Parathyroid adenoma (tissue), 2 donors: ENCODE measurements around the gene GTPBP6.
A peak's percentile ranks its signal among the peaks of the same experiment; 100 is the strongest.

Source experiments
- H2AFZ ChIP-seq: fragments of 300-600 bp; sonication (generic); one replicate; pipeline ENCODE4 v1.7.0; 2017; ENCODE audit warnings: antibody characterized with exemption, mild to moderate bottlenecking
- H3K27ac ChIP-seq: fragments of 300-600 bp; sonication (generic); one replicate; pipeline ENCODE4 v1.7.0; 2017
- H3K27me3 ChIP-seq: fragments of 300-600 bp; sonication (generic); one replicate; pipeline ENCODE4 v1.7.0; 2017; ENCODE audit warnings: low read length; ENCODE audit not compliant: control insufficient read depth, insufficient read depth
- H3K36me3 ChIP-seq: fragments of 300-600 bp; sonication (generic); one replicate; pipeline ENCODE4 v1.7.0; 2017; ENCODE audit warnings: low read length; ENCODE audit not compliant: control insufficient read depth, insufficient read depth
- H3K4me1 ChIP-seq: fragments of 300-600 bp; sonication (generic); one replicate; pipeline ENCODE4 v1.7.0; 2017; ENCODE audit warnings: control low read depth
- H3K4me2 ChIP-seq: fragments of 300-600 bp; sonication (generic); one replicate; pipeline ENCODE4 v1.7.0; 2017; ENCODE audit warnings: low read length
- H3K4me3 ChIP-seq: fragments of 300-600 bp; sonication (generic); one replicate; pipeline ENCODE4 v1.7.0; 2017; ENCODE audit warnings: low read depth, low read length
- H3K79me2 ChIP-seq: fragments of 300-600 bp; sonication (generic); one replicate; pipeline ENCODE4 v1.7.0; 2017; ENCODE audit warnings: control low read depth
- H3K9ac ChIP-seq: fragments of 300-600 bp; sonication (generic); one replicate; pipeline ENCODE4 v1.7.0; 2017; ENCODE audit warnings: mild to moderate bottlenecking
- H3K9me3 ChIP-seq: fragments of 300-600 bp; sonication (generic); one replicate; pipeline ENCODE4 v1.7.0; 2017; ENCODE audit warnings: low read length; ENCODE audit not compliant: control insufficient read depth
- TF ChIP-seq, protein P1 (sequence below): fragments of 300-600 bp; sonication (generic); IDR thresholded peaks from one replicate; pipeline ENCODE4 v1.7.0; 2017; ENCODE audit warnings: antibody characterized with exemption, mild to moderate bottlenecking
- donor health status: primary hyperparathyroidism.

Gene GTPBP6

DNA sequence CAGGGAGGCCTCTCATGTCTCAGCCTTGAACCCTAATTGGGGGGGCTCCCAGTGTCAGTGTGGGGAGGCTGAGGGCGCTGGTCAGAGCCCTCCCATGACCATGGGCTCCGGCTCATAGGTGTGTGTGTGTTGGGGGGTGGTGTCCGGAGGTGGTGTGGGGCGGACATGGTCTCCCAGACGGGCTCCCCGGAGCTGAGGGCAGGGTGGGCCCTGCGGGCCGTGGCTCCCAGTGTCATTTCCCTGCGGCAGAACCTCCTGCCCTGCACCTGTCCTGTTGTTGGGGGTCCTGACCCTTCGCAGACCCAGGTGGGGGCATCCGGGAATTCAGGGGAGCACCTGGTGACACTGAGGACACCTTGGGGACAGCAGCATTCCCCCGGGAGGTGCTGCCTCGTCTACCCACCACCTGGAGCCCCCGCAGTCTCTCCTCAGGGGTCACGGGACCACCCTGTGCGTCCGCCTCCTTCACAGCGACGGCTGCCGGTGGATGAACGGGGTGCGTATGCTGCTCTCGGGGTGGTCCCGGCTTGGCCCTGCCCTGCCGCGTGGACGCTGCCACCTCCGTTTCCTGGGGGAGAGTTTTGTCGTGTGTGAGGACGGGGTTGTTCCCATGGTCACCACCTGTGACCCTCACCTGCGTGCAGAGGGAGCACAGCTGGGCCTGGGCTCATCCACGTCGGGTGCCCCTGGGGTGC is 14.5 kb upstream of the GTPBP6 start:
- Histone ChIP-seq H3K36me3 (no peaks in the 10 kb centered on the region), H3K9ac (no peak overlapping the region), H3K79me2 (no peaks in the 10 kb centered on the region), H2AFZ (no peak overlapping the region), H3K9me3 (no peaks in the 10 kb centered on the region), H3K4me1 (no peaks in the 10 kb centered on the region), H3K4me3 (no peak overlapping the region), H3K27me3 (no peaks in the 10 kb centered on the region), H3K27ac (no peak overlapping the region), H3K4me2 (no peak overlapping the region)
- TF ChIP-seq, protein P1, sequence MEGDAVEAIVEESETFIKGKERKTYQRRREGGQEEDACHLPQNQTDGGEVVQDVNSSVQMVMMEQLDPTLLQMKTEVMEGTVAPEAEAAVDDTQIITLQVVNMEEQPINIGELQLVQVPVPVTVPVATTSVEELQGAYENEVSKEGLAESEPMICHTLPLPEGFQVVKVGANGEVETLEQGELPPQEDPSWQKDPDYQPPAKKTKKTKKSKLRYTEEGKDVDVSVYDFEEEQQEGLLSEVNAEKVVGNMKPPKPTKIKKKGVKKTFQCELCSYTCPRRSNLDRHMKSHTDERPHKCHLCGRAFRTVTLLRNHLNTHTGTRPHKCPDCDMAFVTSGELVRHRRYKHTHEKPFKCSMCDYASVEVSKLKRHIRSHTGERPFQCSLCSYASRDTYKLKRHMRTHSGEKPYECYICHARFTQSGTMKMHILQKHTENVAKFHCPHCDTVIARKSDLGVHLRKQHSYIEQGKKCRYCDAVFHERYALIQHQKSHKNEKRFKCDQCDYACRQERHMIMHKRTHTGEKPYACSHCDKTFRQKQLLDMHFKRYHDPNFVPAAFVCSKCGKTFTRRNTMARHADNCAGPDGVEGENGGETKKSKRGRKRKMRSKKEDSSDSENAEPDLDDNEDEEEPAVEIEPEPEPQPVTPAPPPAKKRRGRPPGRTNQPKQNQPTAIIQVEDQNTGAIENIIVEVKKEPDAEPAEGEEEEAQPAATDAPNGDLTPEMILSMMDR = no peak

DNA sequence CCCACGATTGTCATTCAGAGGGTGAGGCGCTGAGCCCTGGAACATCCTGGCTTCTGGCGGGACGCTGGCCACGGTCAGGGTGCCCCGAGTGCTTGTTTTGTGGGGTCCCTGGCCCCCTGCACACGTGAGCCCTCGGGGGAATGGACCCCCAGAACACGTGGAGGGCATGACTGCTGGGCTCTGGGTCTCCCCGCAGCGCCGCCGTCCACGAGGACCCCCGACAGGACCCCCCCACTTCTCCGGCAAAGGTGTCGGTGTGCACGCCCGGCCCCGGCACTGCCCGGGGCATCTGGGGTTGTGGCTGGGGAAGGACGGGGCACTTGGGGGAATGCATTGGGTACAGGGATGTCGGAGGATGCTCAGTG is 13.9 kb upstream of the GTPBP6 start:
- TF ChIP-seq, protein P1 = no peak
- no peaks in the 10 kb centered on the region for H3K27me3 ChIP-seq

GRCh38 chrX:331825-332495 is 13.4 kb upstream of the GTPBP6 start:
- TF ChIP-seq, protein P1 = no peak
- H3K9ac ChIP-seq = no peak overlapping the region
- H3K4me2 ChIP-seq = no peak overlapping the region
- no peaks in the 10 kb centered on the region for H3K36me3 ChIP-seq
- H3K9me3 ChIP-seq = no peaks in the 10 kb centered on the region
- H3K4me3 ChIP-seq = no peak overlapping the region
- no peaks in the 10 kb centered on the region for H3K4me1 ChIP-seq
- no peaks in the 10 kb centered on the region for H3K27me3 ChIP-seq
- H3K27ac ChIP-seq = no peak overlapping the region
- H3K79me2 ChIP-seq = no peaks in the 10 kb centered on the region
- H2AFZ ChIP-seq = peak overlapping the region; percentile 33

More for the DNA sequence above, 13.9 kb upstream of the GTPBP6 start:
- no peaks in the 10 kb centered on the region for H3K36me3 ChIP-seq
- no peaks in the 10 kb centered on the region for H3K79me2 ChIP-seq
- H3K4me2 ChIP-seq = no peak overlapping the region
- H3K4me3 ChIP-seq = no peak overlapping the region
- no peaks in the 10 kb centered on the region for H3K9me3 ChIP-seq
- no peak overlapping the region for H3K9ac ChIP-seq
- no peaks in the 10 kb centered on the region for H3K4me1 ChIP-seq
- H2AFZ ChIP-seq = no peak overlapping the region
- H3K27ac ChIP-seq = no peak overlapping the region

GRCh38 chrX:331151-331824 is 12.7 kb upstream of the GTPBP6 start:
- peak overlapping the region; percentile 47 for H3K4me2 ChIP-seq
- H3K27me3 ChIP-seq = no peaks in the 10 kb centered on the region
- H3K27ac ChIP-seq = no peak overlapping the region
- no peaks in the 10 kb centered on the region for H3K9me3 ChIP-seq
- peak overlapping the region; percentile 33 for H2AFZ ChIP-seq
- no peaks in the 10 kb centered on the region for H3K4me1 ChIP-seq
- no peaks in the 10 kb centered on the region for H3K79me2 ChIP-seq
- H3K9ac ChIP-seq = no peak overlapping the region
- H3K4me3 ChIP-seq = peak overlapping the region; percentile 9
- H3K36me3 ChIP-seq = no peaks in the 10 kb centered on the region
- TF ChIP-seq, protein P1 = no peak
